IMR-90 (cell line): Measurements from ENCODE around the gene HAUS3. TPM values are rescaled to one million over a fixed set of nuclear protein-coding genes. Genes with fewer than 3 reads are reported as not detected.

ENCODE experiments used
- ATAC-seq: fragments of 200-7000 bp; cut with Tn5 transposase; 2 replicates; pipeline ENCODE4 v1.9.1; 2020; ENCODE audit warnings: low read depth, mild to moderate bottlenecking, moderate library complexity
- BruUV-seq: library from RNA; stranded (reverse); fragments of 400-500 nt; replicated peaks from 2 replicates; lab custom pipeline; 2021; lab: Mats Ljungman, UMichigan
- CTCF ChIA-PET: fragments of 300-600 bp; formaldehyde crosslinking; extraction: SDS; loops from one replicate; lab custom pipeline; 2021; ENCODE audit warnings: antibody characterized with exemption; lab: Yijun Ruan, JAX
- POLR2A ChIA-PET: fragments of 300-600 bp; sonication (Branson Sonifier 250); formaldehyde crosslinking; loops from one replicate; lab custom pipeline; 2022; ENCODE audit warnings: antibody characterized with exemption; ENCODE audit not compliant: unreplicated experiment; lab: Charles Lee
- DNase-seq: peaks from one replicate; pipeline ENCODE4 v3.0.0; 2013
- H2AFZ ChIP-seq: replicated peaks from 2 replicates; pipeline ENCODE3; 2013; ENCODE audit warnings: low read length, mild to moderate bottlenecking; ENCODE audit not compliant: poor library complexity
- H2AK5ac ChIP-seq: 2 replicates; pipeline ENCODE4 v1.6.1; 2013; ENCODE audit warnings: low read depth, low read length, inconsistent platforms
- H2AK9ac ChIP-seq: replicated peaks from 2 replicates; pipeline ENCODE3; 2013; ENCODE audit warnings: mild to moderate bottlenecking, low read depth, low read length, moderate library complexity; ENCODE audit not compliant: poor library complexity
- H2BK120ac ChIP-seq: 2 replicates; pipeline ENCODE4 v1.6.1; 2013; ENCODE audit warnings: low read depth, low read length, inconsistent platforms
- H2BK15ac ChIP-seq: 3 replicates; pipeline ENCODE4 v1.6.1; 2013; ENCODE audit warnings: low read depth, low read length, inconsistent platforms
- H2BK20ac ChIP-seq: 2 replicates; pipeline ENCODE4 v1.6.1; 2013; ENCODE audit warnings: low read depth, mild to moderate bottlenecking, inconsistent platforms, low read length, moderate library complexity
- H2BK5ac ChIP-seq: 2 replicates; pipeline ENCODE4 v1.6.1; 2013; ENCODE audit warnings: mild to moderate bottlenecking, low read depth, low read length, inconsistent platforms; ENCODE audit not compliant: poor library complexity, severe bottlenecking
- H3K14ac ChIP-seq: replicated peaks from 2 replicates; pipeline ENCODE4 v1.6.1; 2013; ENCODE audit warnings: low read depth, low read length, inconsistent platforms
- H3K18ac ChIP-seq: 2 replicates; pipeline ENCODE4 v1.6.1; 2013; ENCODE audit warnings: low read depth, low read length, control low read depth
- H3K23ac ChIP-seq: 2 replicates; pipeline ENCODE4 v1.6.1; 2013; ENCODE audit warnings: low read depth, low read length, inconsistent platforms
- H3K27ac ChIP-seq: 2 replicates; pipeline ENCODE4 v1.5.1; 2013; ENCODE audit warnings: mild to moderate bottlenecking, control low read depth, low read length; ENCODE audit not compliant: insufficient read depth
- H3K27me3 ChIP-seq: 2 replicates; pipeline ENCODE4 v1.6.1; 2013; ENCODE audit warnings: low read length; ENCODE audit not compliant: control insufficient read depth, insufficient read depth
- H3K36me3 ChIP-seq: 2 replicates; pipeline ENCODE4 v1.6.1; 2013; ENCODE audit warnings: low read length, mixed read lengths; ENCODE audit not compliant: control insufficient read depth, insufficient read depth
- H3K4ac ChIP-seq: 2 replicates; pipeline ENCODE4 v1.6.1; 2013; ENCODE audit warnings: low read depth, low read length, inconsistent platforms
- H3K4me1 ChIP-seq: 2 replicates; pipeline ENCODE4 v1.6.1; 2013; ENCODE audit warnings: low read length, mixed read lengths; ENCODE audit not compliant: control insufficient read depth, insufficient read depth
- H3K4me2 ChIP-seq: 2 replicates; pipeline ENCODE4 v1.6.1; 2013; ENCODE audit warnings: low read depth, mild to moderate bottlenecking, control low read depth, low read length, moderate library complexity
- H3K4me3 ChIP-seq: 2 replicates; pipeline ENCODE4 v1.5.1; 2013; ENCODE audit warnings: low read depth, mild to moderate bottlenecking, control low read depth, low read length, moderate library complexity; ENCODE audit not compliant: insufficient read depth
- H3K56ac ChIP-seq: 2 replicates; pipeline ENCODE4 v1.6.1; 2013; ENCODE audit warnings: low read length, inconsistent platforms; ENCODE audit not compliant: insufficient read depth; ENCODE audit errors: extremely low read depth
- H3K79me1 ChIP-seq, 2 experiments: 2 replicates each; pipeline ENCODE4 v1.6.1; 2013; ENCODE audit warnings: low read length in 2 of 2, inconsistent platforms in 1 of 2, low read depth in 1 of 2
- H3K9ac ChIP-seq: 2 replicates; pipeline ENCODE4 v1.6.1; 2013; ENCODE audit warnings: low read depth, low read length, control low read depth
- H3K9me1 ChIP-seq: 2 replicates; pipeline ENCODE4 v1.6.1; 2013; ENCODE audit warnings: low read length, inconsistent platforms; ENCODE audit not compliant: insufficient read depth
- H3K9me3 ChIP-seq: 2 replicates; pipeline ENCODE4 v1.6.1; 2013; ENCODE audit warnings: low read length; ENCODE audit not compliant: control insufficient read depth, insufficient read depth
- H4K20me1 ChIP-seq: 2 replicates; pipeline ENCODE4 v1.6.1; 2013; ENCODE audit warnings: low read length, inconsistent platforms; ENCODE audit not compliant: insufficient read depth
- H4K5ac ChIP-seq: 2 replicates; pipeline ENCODE4 v1.6.1; 2013; ENCODE audit warnings: mild to moderate bottlenecking, low read depth, low read length, control low read depth
- H4K8ac ChIP-seq, 2 experiments: 2 replicates each; pipeline ENCODE4 v1.6.1; 2013; ENCODE audit warnings: low read depth in 2 of 2, low read length in 2 of 2, control low read depth in 1 of 2, inconsistent platforms in 1 of 2
- H4K91ac ChIP-seq: 2 replicates; pipeline ENCODE4 v1.6.1; 2013; ENCODE audit warnings: low read depth, low read length, inconsistent platforms; ENCODE audit not compliant: insufficient read depth
- BHLHE40 ChIP-seq: fragments of 150-350 bp; IDR thresholded peaks from 2 replicates; pipeline ENCODE4 v1.6.1; 2016; ENCODE audit warnings: mild to moderate bottlenecking, low read depth, low read length
- CEBPB ChIP-seq: IDR thresholded peaks from 2 replicates; pipeline ENCODE4 v1.6.1; 2012; ENCODE audit warnings: low read depth, low read length, improper control_type of control experiment
- CHD1 ChIP-seq: IDR thresholded peaks from 2 replicates; pipeline ENCODE4 v1.6.1; 2012; ENCODE audit warnings: low read depth, low read length, improper control_type of control experiment
- FOS ChIP-seq: fragments of 150-350 bp; IDR thresholded peaks from 2 replicates; pipeline ENCODE4 v1.6.1; 2016; ENCODE audit warnings: low read depth, low read length
- MAFK ChIP-seq: IDR thresholded peaks from 2 replicates; pipeline ENCODE4 v1.6.1; 2012; ENCODE audit warnings: low read depth, low read length, improper control_type of control experiment
- MAZ ChIP-seq: IDR thresholded peaks from 2 replicates; pipeline ENCODE4 v1.6.1; 2012; ENCODE audit warnings: low read depth, mild to moderate bottlenecking, low read length, improper control_type of control experiment, moderate library complexity, borderline replicate concordance
- MXI1 ChIP-seq: IDR thresholded peaks from 2 replicates; pipeline ENCODE4 v1.6.1; 2012; ENCODE audit warnings: low read depth, mild to moderate bottlenecking, low read length, moderate library complexity, borderline replicate concordance
- NFE2L2 ChIP-seq: fragments of 150-350 bp; IDR thresholded peaks from 2 replicates; pipeline ENCODE4 v1.6.1; 2016; ENCODE audit warnings: low read depth, mild to moderate bottlenecking, low read length
- POLR2A ChIP-seq: IDR thresholded peaks from 2 replicates; pipeline ENCODE4 v1.6.1; 2012; ENCODE audit warnings: mild to moderate bottlenecking, low read depth, low read length
- RAD21 ChIP-seq: IDR thresholded peaks from 2 replicates; pipeline ENCODE4 v1.6.1; 2012; ENCODE audit warnings: low read length, improper control_type of control experiment
- RCOR1 ChIP-seq: IDR thresholded peaks from 2 replicates; pipeline ENCODE4 v1.6.1; 2012; ENCODE audit warnings: mild to moderate bottlenecking, low read length, improper control_type of control experiment; ENCODE audit not compliant: insufficient replicate concordance
- RFX5 ChIP-seq: IDR thresholded peaks from 2 replicates; pipeline ENCODE4 v1.8.0; 2012; ENCODE audit warnings: low read depth, mild to moderate bottlenecking, low read length, moderate library complexity
- SMC3 ChIP-seq: fragments of 150-350 bp; IDR thresholded peaks from 2 replicates; pipeline ENCODE4 v1.6.1; 2016; ENCODE audit warnings: low read depth, mild to moderate bottlenecking, antibody characterized with exemption, low read length, moderate library complexity
- WGBS, 2 experiments: methylation state at CpG; one replicate each; pipeline versions ENCODE4 v1.1.5 to v1.1.7; 2013; ENCODE audit warnings: missing lambda C conversion rate in 2 of 2; ENCODE audit not compliant: insufficient read length in 1 of 2; ENCODE audit errors: extremely low coverage in 2 of 2; 5-methylcytosine and 5-hydroxymethylcytosine counted together
- dilution Hi-C: fragments of 300-500 bp; cut with HindIII; formaldehyde crosslinking; loops from one replicate; pipeline ENCODE4 v1.14.3; 2018; ENCODE audit warnings: low sequenced_read_pairs; ENCODE audit not compliant: unreplicated experiment
- in situ Hi-C: fragments of 300-500 bp; cut with MboI; formaldehyde crosslinking; loops from 3 replicates; pipeline ENCODE4 v1.14.3; 2019; ENCODE audit warnings: low sequenced_read_pairs, inconsistent platforms, mixed read lengths
- intact Hi-C: fragments of 100-400 bp; cut with micrococcal nuclease; formaldehyde crosslinking; loops from 2 replicates; pipeline ENCODE4 v1.10.0; 2022
- polyA plus RNA-seq, 3 experiments: library from polyadenylated mRNA; depleted of rRNA; stranded (reverse); fragments of >200 nt; gene quantifications; 2 replicates each; pipeline ENCODE4 v1.2.3, GENCODE V29; 2012; ENCODE audit warnings: low replicate concordance in 1 of 3
- total RNA-seq: library from RNA; depleted of rRNA; stranded (reverse); fragments of >200 nt; gene quantifications from 2 replicates; pipeline ENCODE4 v1.2.3, GENCODE V29; 2012
- TF ChIP-seq, protein P1 (sequence below): fragments of 150-350 bp; IDR thresholded peaks from 2 replicates; pipeline ENCODE4 v1.6.1; 2016; ENCODE audit warnings: low read depth, mild to moderate bottlenecking, low read length, moderate library complexity, borderline replicate concordance
- TF ChIP-seq, protein P2 (sequence below): fragments of 150-350 bp; IDR thresholded peaks from 2 replicates; pipeline ENCODE4 v1.6.1; 2017; ENCODE audit warnings: mild to moderate bottlenecking, antibody characterized with exemption, low read length, low read depth
- TF ChIP-seq, protein P3 (sequence below): conservative IDR thresholded peaks from 2 replicates; pipeline ENCODE4 v1.5.1; 2012; ENCODE audit warnings: mild to moderate bottlenecking, low read depth, low read length, improper control_type of control experiment

Gene HAUS3
- total and polyA plus RNA-seq, 2 of the 4 experiments (the other 2 are of a cell fraction): 4.3 to 4.8 TPM

DNA sequence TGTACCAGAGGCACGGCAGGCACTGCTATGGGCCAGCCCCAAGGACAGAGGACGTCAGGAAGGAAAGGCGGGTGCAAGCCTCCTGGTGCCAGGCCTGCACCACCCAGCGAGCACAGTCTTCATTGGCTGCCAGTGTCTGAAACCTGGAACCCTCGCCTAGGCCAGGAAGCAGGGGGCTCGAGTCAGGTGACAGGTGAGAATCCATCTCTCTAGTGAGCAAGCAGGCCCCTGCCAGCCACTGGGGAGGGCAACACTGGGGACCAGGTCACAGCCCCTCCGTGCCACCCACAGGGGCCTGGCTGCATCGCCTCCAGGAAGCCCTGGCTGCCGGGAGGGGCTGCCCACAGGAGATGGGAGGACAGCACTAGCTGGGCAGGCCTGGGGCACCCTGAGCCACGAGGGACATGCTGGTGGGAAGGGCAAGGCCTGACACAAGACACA lies 6.9 kb upstream of the HAUS3 start:
- Histone ChIP-seq H2BK5ac (no peak overlapping the region), H2AFZ (no peak overlapping the region), H3K9ac (no peak overlapping the region), H4K91ac (no peak overlapping the region), H3K79me1 (peaks cover 3 to 14% of the 10 kb centered on the region in 2 experiments; a peak in 3 of 4 replicates), H2BK120ac (no peak overlapping the region), H3K14ac (no peak overlapping the region), H3K27ac (no peak overlapping the region), H4K5ac (no peak overlapping the region), H3K4ac (no peak overlapping the region), H3K4me1 (peaks cover 3% of the 10 kb centered on the region; the same call in 1 of the 2 replicates), H3K4me3 (no peak overlapping the region), H3K9me1 (0 out of 2 replicates have a peak, but pooled peaks cover 3% of the 10 kb centered on the region), H2AK5ac (no peak overlapping the region), H4K20me1 (peaks cover 23% of the 10 kb centered on the region), H3K23ac (no peak overlapping the region), H3K9me3 (no peaks in the 10 kb centered on the region), H2BK15ac (no peak overlapping the region), H3K36me3 (peaks cover 51% of the 10 kb centered on the region), H3K4me2 (no peak overlapping the region), H3K56ac (no peak overlapping the region), H2BK20ac (no peak overlapping the region), H3K27me3 (no peaks in the 10 kb centered on the region), H3K18ac (no peak overlapping the region), H2AK9ac (no peak overlapping the region), H4K8ac (no peak overlapping the region)
- dilution Hi-C loops: no loop called here
- WGBS, 2 experiments: 83% methylated on average over 7 of the region's 10 CpGs; no CpG with 5 or more reads in 1 of the 2 experiments
- in situ Hi-C loops: no loop called here
- ChIA-PET CTCF (no interaction called here), POLR2A (no interaction called here)
- no peak for TF ChIP-seq RAD21
- TF ChIP-seq RCOR1: no peak
- no peak for TF ChIP-seq BHLHE40
- TF ChIP-seq MAZ: no peak
- TF ChIP-seq POLR2A: no peak
- no peak for TF ChIP-seq FOS
- TF ChIP-seq, protein P1, sequence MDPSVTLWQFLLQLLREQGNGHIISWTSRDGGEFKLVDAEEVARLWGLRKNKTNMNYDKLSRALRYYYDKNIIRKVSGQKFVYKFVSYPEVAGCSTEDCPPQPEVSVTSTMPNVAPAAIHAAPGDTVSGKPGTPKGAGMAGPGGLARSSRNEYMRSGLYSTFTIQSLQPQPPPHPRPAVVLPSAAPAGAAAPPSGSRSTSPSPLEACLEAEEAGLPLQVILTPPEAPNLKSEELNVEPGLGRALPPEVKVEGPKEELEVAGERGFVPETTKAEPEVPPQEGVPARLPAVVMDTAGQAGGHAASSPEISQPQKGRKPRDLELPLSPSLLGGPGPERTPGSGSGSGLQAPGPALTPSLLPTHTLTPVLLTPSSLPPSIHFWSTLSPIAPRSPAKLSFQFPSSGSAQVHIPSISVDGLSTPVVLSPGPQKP: no peak
- TF ChIP-seq RFX5: no peak
- no peak for TF ChIP-seq MXI1
- no peak for TF ChIP-seq NFE2L2
- no peak for TF ChIP-seq MAFK
- no peak for TF ChIP-seq CEBPB
- TF ChIP-seq, protein P2, sequence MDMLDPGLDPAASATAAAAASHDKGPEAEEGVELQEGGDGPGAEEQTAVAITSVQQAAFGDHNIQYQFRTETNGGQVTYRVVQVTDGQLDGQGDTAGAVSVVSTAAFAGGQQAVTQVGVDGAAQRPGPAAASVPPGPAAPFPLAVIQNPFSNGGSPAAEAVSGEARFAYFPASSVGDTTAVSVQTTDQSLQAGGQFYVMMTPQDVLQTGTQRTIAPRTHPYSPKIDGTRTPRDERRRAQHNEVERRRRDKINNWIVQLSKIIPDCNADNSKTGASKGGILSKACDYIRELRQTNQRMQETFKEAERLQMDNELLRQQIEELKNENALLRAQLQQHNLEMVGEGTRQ: no peak
- TF ChIP-seq CHD1: no peak
- TF ChIP-seq SMC3: no peak
- TF ChIP-seq, protein P3, sequence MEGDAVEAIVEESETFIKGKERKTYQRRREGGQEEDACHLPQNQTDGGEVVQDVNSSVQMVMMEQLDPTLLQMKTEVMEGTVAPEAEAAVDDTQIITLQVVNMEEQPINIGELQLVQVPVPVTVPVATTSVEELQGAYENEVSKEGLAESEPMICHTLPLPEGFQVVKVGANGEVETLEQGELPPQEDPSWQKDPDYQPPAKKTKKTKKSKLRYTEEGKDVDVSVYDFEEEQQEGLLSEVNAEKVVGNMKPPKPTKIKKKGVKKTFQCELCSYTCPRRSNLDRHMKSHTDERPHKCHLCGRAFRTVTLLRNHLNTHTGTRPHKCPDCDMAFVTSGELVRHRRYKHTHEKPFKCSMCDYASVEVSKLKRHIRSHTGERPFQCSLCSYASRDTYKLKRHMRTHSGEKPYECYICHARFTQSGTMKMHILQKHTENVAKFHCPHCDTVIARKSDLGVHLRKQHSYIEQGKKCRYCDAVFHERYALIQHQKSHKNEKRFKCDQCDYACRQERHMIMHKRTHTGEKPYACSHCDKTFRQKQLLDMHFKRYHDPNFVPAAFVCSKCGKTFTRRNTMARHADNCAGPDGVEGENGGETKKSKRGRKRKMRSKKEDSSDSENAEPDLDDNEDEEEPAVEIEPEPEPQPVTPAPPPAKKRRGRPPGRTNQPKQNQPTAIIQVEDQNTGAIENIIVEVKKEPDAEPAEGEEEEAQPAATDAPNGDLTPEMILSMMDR: no peak
- ATAC-seq: no peak
- DNase-seq: no peak
- BruUV-seq: no TSS peak
- intact Hi-C loops: no loop called here
